IMR-90 (cell line): ENCODE measurements around the gene RPS6KA6. TPM values are rescaled to one million over a fixed set of nuclear protein-coding genes. Genes with fewer than 3 reads are reported as not detected.

Experiments
- ATAC-seq: fragments of 200-7000 bp; cut with Tn5 transposase; 2 replicates; pipeline ENCODE4 v1.9.1; 2020; ENCODE audit warnings: low read depth, mild to moderate bottlenecking, moderate library complexity
- BruUV-seq: library from RNA; stranded (reverse); fragments of 400-500 nt; replicated peaks from 2 replicates; lab custom pipeline; 2021; lab: Mats Ljungman, UMichigan
- CTCF ChIA-PET: fragments of 300-600 bp; formaldehyde crosslinking; extraction: SDS; loops from one replicate; lab custom pipeline; 2021; ENCODE audit warnings: antibody characterized with exemption; lab: Yijun Ruan, JAX
- POLR2A ChIA-PET: fragments of 300-600 bp; sonication (Branson Sonifier 250); formaldehyde crosslinking; loops from one replicate; lab custom pipeline; 2022; ENCODE audit warnings: antibody characterized with exemption; ENCODE audit not compliant: unreplicated experiment; lab: Charles Lee
- DNase-seq: peaks from one replicate; pipeline ENCODE4 v3.0.0; 2013
- H2AFZ ChIP-seq: replicated peaks from 2 replicates; pipeline ENCODE3; 2013; ENCODE audit warnings: low read length, mild to moderate bottlenecking; ENCODE audit not compliant: poor library complexity
- H2AK5ac ChIP-seq: 2 replicates; pipeline ENCODE4 v1.6.1; 2013; ENCODE audit warnings: low read depth, low read length, inconsistent platforms
- H2AK9ac ChIP-seq: replicated peaks from 2 replicates; pipeline ENCODE3; 2013; ENCODE audit warnings: mild to moderate bottlenecking, low read depth, low read length, moderate library complexity; ENCODE audit not compliant: poor library complexity
- H2BK120ac ChIP-seq: 2 replicates; pipeline ENCODE4 v1.6.1; 2013; ENCODE audit warnings: low read depth, low read length, inconsistent platforms
- H2BK15ac ChIP-seq: 3 replicates; pipeline ENCODE4 v1.6.1; 2013; ENCODE audit warnings: low read depth, low read length, inconsistent platforms
- H2BK20ac ChIP-seq: 2 replicates; pipeline ENCODE4 v1.6.1; 2013; ENCODE audit warnings: low read depth, mild to moderate bottlenecking, inconsistent platforms, low read length, moderate library complexity
- H2BK5ac ChIP-seq: 2 replicates; pipeline ENCODE4 v1.6.1; 2013; ENCODE audit warnings: mild to moderate bottlenecking, low read depth, low read length, inconsistent platforms; ENCODE audit not compliant: poor library complexity, severe bottlenecking
- H3K14ac ChIP-seq: replicated peaks from 2 replicates; pipeline ENCODE4 v1.6.1; 2013; ENCODE audit warnings: low read depth, low read length, inconsistent platforms
- H3K18ac ChIP-seq: 2 replicates; pipeline ENCODE4 v1.6.1; 2013; ENCODE audit warnings: low read depth, low read length, control low read depth
- H3K23ac ChIP-seq: 2 replicates; pipeline ENCODE4 v1.6.1; 2013; ENCODE audit warnings: low read depth, low read length, inconsistent platforms
- H3K27ac ChIP-seq: 2 replicates; pipeline ENCODE4 v1.5.1; 2013; ENCODE audit warnings: mild to moderate bottlenecking, control low read depth, low read length; ENCODE audit not compliant: insufficient read depth
- H3K27me3 ChIP-seq: 2 replicates; pipeline ENCODE4 v1.6.1; 2013; ENCODE audit warnings: low read length; ENCODE audit not compliant: control insufficient read depth, insufficient read depth
- H3K36me3 ChIP-seq: 2 replicates; pipeline ENCODE4 v1.6.1; 2013; ENCODE audit warnings: low read length, mixed read lengths; ENCODE audit not compliant: control insufficient read depth, insufficient read depth
- H3K4ac ChIP-seq: 2 replicates; pipeline ENCODE4 v1.6.1; 2013; ENCODE audit warnings: low read depth, low read length, inconsistent platforms
- H3K4me1 ChIP-seq: 2 replicates; pipeline ENCODE4 v1.6.1; 2013; ENCODE audit warnings: low read length, mixed read lengths; ENCODE audit not compliant: control insufficient read depth, insufficient read depth
- H3K4me2 ChIP-seq: 2 replicates; pipeline ENCODE4 v1.6.1; 2013; ENCODE audit warnings: low read depth, mild to moderate bottlenecking, control low read depth, low read length, moderate library complexity
- H3K4me3 ChIP-seq: 2 replicates; pipeline ENCODE4 v1.5.1; 2013; ENCODE audit warnings: low read depth, mild to moderate bottlenecking, control low read depth, low read length, moderate library complexity; ENCODE audit not compliant: insufficient read depth
- H3K56ac ChIP-seq: 2 replicates; pipeline ENCODE4 v1.6.1; 2013; ENCODE audit warnings: low read length, inconsistent platforms; ENCODE audit not compliant: insufficient read depth; ENCODE audit errors: extremely low read depth
- H3K79me1 ChIP-seq, 2 experiments: 2 replicates each; pipeline ENCODE4 v1.6.1; 2013; ENCODE audit warnings: low read length in 2 of 2, inconsistent platforms in 1 of 2, low read depth in 1 of 2
- H3K9ac ChIP-seq: 2 replicates; pipeline ENCODE4 v1.6.1; 2013; ENCODE audit warnings: low read depth, low read length, control low read depth
- H3K9me1 ChIP-seq: 2 replicates; pipeline ENCODE4 v1.6.1; 2013; ENCODE audit warnings: low read length, inconsistent platforms; ENCODE audit not compliant: insufficient read depth
- H3K9me3 ChIP-seq: 2 replicates; pipeline ENCODE4 v1.6.1; 2013; ENCODE audit warnings: low read length; ENCODE audit not compliant: control insufficient read depth, insufficient read depth
- H4K20me1 ChIP-seq: 2 replicates; pipeline ENCODE4 v1.6.1; 2013; ENCODE audit warnings: low read length, inconsistent platforms; ENCODE audit not compliant: insufficient read depth
- H4K5ac ChIP-seq: 2 replicates; pipeline ENCODE4 v1.6.1; 2013; ENCODE audit warnings: mild to moderate bottlenecking, low read depth, low read length, control low read depth
- H4K8ac ChIP-seq, 2 experiments: 2 replicates each; pipeline ENCODE4 v1.6.1; 2013; ENCODE audit warnings: low read depth in 2 of 2, low read length in 2 of 2, control low read depth in 1 of 2, inconsistent platforms in 1 of 2
- H4K91ac ChIP-seq: 2 replicates; pipeline ENCODE4 v1.6.1; 2013; ENCODE audit warnings: low read depth, low read length, inconsistent platforms; ENCODE audit not compliant: insufficient read depth
- BHLHE40 ChIP-seq: fragments of 150-350 bp; IDR thresholded peaks from 2 replicates; pipeline ENCODE4 v1.6.1; 2016; ENCODE audit warnings: mild to moderate bottlenecking, low read depth, low read length
- CEBPB ChIP-seq: IDR thresholded peaks from 2 replicates; pipeline ENCODE4 v1.6.1; 2012; ENCODE audit warnings: low read depth, low read length, improper control_type of control experiment
- CHD1 ChIP-seq: IDR thresholded peaks from 2 replicates; pipeline ENCODE4 v1.6.1; 2012; ENCODE audit warnings: low read depth, low read length, improper control_type of control experiment
- FOS ChIP-seq: fragments of 150-350 bp; IDR thresholded peaks from 2 replicates; pipeline ENCODE4 v1.6.1; 2016; ENCODE audit warnings: low read depth, low read length
- MAFK ChIP-seq: IDR thresholded peaks from 2 replicates; pipeline ENCODE4 v1.6.1; 2012; ENCODE audit warnings: low read depth, low read length, improper control_type of control experiment
- MAZ ChIP-seq: IDR thresholded peaks from 2 replicates; pipeline ENCODE4 v1.6.1; 2012; ENCODE audit warnings: low read depth, mild to moderate bottlenecking, low read length, improper control_type of control experiment, moderate library complexity, borderline replicate concordance
- MXI1 ChIP-seq: IDR thresholded peaks from 2 replicates; pipeline ENCODE4 v1.6.1; 2012; ENCODE audit warnings: low read depth, mild to moderate bottlenecking, low read length, moderate library complexity, borderline replicate concordance
- NFE2L2 ChIP-seq: fragments of 150-350 bp; IDR thresholded peaks from 2 replicates; pipeline ENCODE4 v1.6.1; 2016; ENCODE audit warnings: low read depth, mild to moderate bottlenecking, low read length
- POLR2A ChIP-seq: IDR thresholded peaks from 2 replicates; pipeline ENCODE4 v1.6.1; 2012; ENCODE audit warnings: mild to moderate bottlenecking, low read depth, low read length
- RAD21 ChIP-seq: IDR thresholded peaks from 2 replicates; pipeline ENCODE4 v1.6.1; 2012; ENCODE audit warnings: low read length, improper control_type of control experiment
- RCOR1 ChIP-seq: IDR thresholded peaks from 2 replicates; pipeline ENCODE4 v1.6.1; 2012; ENCODE audit warnings: mild to moderate bottlenecking, low read length, improper control_type of control experiment; ENCODE audit not compliant: insufficient replicate concordance
- RFX5 ChIP-seq: IDR thresholded peaks from 2 replicates; pipeline ENCODE4 v1.8.0; 2012; ENCODE audit warnings: low read depth, mild to moderate bottlenecking, low read length, moderate library complexity
- SMC3 ChIP-seq: fragments of 150-350 bp; IDR thresholded peaks from 2 replicates; pipeline ENCODE4 v1.6.1; 2016; ENCODE audit warnings: low read depth, mild to moderate bottlenecking, antibody characterized with exemption, low read length, moderate library complexity
- dilution Hi-C: fragments of 300-500 bp; cut with HindIII; formaldehyde crosslinking; loops from one replicate; pipeline ENCODE4 v1.14.3; 2018; ENCODE audit warnings: low sequenced_read_pairs; ENCODE audit not compliant: unreplicated experiment
- in situ Hi-C: fragments of 300-500 bp; cut with MboI; formaldehyde crosslinking; loops from 3 replicates; pipeline ENCODE4 v1.14.3; 2019; ENCODE audit warnings: low sequenced_read_pairs, inconsistent platforms, mixed read lengths
- intact Hi-C: fragments of 100-400 bp; cut with micrococcal nuclease; formaldehyde crosslinking; loops from 2 replicates; pipeline ENCODE4 v1.10.0; 2022
- polyA plus RNA-seq, 3 experiments: library from polyadenylated mRNA; depleted of rRNA; stranded (reverse); fragments of >200 nt; gene quantifications; 2 replicates each; pipeline ENCODE4 v1.2.3, GENCODE V29; 2012; ENCODE audit warnings: low replicate concordance in 1 of 3
- total RNA-seq: library from RNA; depleted of rRNA; stranded (reverse); fragments of >200 nt; gene quantifications from 2 replicates; pipeline ENCODE4 v1.2.3, GENCODE V29; 2012
- TF ChIP-seq, protein P1 (sequence below): conservative IDR thresholded peaks from 2 replicates; pipeline ENCODE4 v1.5.1; 2012; ENCODE audit warnings: mild to moderate bottlenecking, low read depth, low read length, improper control_type of control experiment
- TF ChIP-seq, protein P2 (sequence below): fragments of 150-350 bp; IDR thresholded peaks from 2 replicates; pipeline ENCODE4 v1.6.1; 2017; ENCODE audit warnings: mild to moderate bottlenecking, antibody characterized with exemption, low read length, low read depth
- TF ChIP-seq, protein P3 (sequence below): fragments of 150-350 bp; IDR thresholded peaks from 2 replicates; pipeline ENCODE4 v1.6.1; 2016; ENCODE audit warnings: low read depth, mild to moderate bottlenecking, low read length, moderate library complexity, borderline replicate concordance

The RPS6KA6 gene
- total and polyA plus RNA-seq, 2 of the 4 experiments (the other 2 are of a cell fraction): 3.6 to 6.8 TPM

DNA sequence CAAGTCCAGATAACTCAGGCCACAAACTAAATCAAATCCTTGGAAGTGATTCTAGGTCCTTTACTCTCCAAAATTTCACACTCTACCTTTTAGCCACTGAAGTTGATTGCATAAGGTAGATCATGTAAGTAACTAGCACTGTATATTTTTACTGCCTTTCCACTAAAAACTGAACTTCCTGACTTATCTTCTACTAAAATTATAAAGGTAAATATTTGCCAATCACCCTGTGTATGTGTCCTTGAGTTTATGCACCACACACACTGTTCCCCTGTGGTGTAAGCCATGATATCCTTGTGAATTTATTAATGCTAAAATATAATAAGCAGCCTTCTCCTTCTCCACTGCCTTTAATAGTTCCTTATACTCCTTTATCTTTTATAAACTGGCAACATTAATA is 25.6 kb downstream of the RPS6KA6 start:
- H3K9me1 ChIP-seq: no peaks in the 10 kb centered on the region
- H4K5ac ChIP-seq: no peak overlapping the region
- no peak overlapping the region for H2BK5ac ChIP-seq
- DNase-seq (no peak), ATAC-seq (no peak)
- H3K18ac ChIP-seq: no peak overlapping the region
- H3K36me3 ChIP-seq: no peaks in the 10 kb centered on the region
- no peaks in the 10 kb centered on the region for H3K27me3 ChIP-seq
- H3K14ac ChIP-seq: no peak overlapping the region
- TF ChIP-seq CEBPB (no peak), RAD21 (no peak), MAFK (no peak), SMC3 (no peak), POLR2A (no peak), CHD1 (no peak), RCOR1 (no peak), MAZ (no peak), BHLHE40 (no peak), FOS (no peak), NFE2L2 (no peak), RFX5 (no peak), MXI1 (no peak)
- TF ChIP-seq, protein P1, sequence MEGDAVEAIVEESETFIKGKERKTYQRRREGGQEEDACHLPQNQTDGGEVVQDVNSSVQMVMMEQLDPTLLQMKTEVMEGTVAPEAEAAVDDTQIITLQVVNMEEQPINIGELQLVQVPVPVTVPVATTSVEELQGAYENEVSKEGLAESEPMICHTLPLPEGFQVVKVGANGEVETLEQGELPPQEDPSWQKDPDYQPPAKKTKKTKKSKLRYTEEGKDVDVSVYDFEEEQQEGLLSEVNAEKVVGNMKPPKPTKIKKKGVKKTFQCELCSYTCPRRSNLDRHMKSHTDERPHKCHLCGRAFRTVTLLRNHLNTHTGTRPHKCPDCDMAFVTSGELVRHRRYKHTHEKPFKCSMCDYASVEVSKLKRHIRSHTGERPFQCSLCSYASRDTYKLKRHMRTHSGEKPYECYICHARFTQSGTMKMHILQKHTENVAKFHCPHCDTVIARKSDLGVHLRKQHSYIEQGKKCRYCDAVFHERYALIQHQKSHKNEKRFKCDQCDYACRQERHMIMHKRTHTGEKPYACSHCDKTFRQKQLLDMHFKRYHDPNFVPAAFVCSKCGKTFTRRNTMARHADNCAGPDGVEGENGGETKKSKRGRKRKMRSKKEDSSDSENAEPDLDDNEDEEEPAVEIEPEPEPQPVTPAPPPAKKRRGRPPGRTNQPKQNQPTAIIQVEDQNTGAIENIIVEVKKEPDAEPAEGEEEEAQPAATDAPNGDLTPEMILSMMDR: no peak
- TF ChIP-seq, protein P2, sequence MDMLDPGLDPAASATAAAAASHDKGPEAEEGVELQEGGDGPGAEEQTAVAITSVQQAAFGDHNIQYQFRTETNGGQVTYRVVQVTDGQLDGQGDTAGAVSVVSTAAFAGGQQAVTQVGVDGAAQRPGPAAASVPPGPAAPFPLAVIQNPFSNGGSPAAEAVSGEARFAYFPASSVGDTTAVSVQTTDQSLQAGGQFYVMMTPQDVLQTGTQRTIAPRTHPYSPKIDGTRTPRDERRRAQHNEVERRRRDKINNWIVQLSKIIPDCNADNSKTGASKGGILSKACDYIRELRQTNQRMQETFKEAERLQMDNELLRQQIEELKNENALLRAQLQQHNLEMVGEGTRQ: no peak
- TF ChIP-seq, protein P3, sequence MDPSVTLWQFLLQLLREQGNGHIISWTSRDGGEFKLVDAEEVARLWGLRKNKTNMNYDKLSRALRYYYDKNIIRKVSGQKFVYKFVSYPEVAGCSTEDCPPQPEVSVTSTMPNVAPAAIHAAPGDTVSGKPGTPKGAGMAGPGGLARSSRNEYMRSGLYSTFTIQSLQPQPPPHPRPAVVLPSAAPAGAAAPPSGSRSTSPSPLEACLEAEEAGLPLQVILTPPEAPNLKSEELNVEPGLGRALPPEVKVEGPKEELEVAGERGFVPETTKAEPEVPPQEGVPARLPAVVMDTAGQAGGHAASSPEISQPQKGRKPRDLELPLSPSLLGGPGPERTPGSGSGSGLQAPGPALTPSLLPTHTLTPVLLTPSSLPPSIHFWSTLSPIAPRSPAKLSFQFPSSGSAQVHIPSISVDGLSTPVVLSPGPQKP: no peak
- H3K56ac ChIP-seq: no peak overlapping the region
- no peak overlapping the region for H3K27ac ChIP-seq
- no peak overlapping the region for H3K4me3 ChIP-seq
- ChIA-PET POLR2A (no interaction called here), CTCF (interaction anchor here (0.6 kb wide), 1 partner anchor 78 kb away, joined by 3 read pairs; no protein-coding TSS in a partner anchor)
- no peaks in the 10 kb centered on the region; a peak in 1 of 4 replicates for H3K79me1 ChIP-seq
- no peak overlapping the region for H2AK9ac ChIP-seq
- H3K4ac ChIP-seq: no peak overlapping the region
- no peak overlapping the region for H4K8ac ChIP-seq
- H3K4me1 ChIP-seq: no peaks in the 10 kb centered on the region
- no peak overlapping the region for H2BK20ac ChIP-seq
- no TSS peak for BruUV-seq
- H2BK15ac ChIP-seq: no peak overlapping the region
- no peak overlapping the region for H3K23ac ChIP-seq
- no peaks in the 10 kb centered on the region for H3K9me3 ChIP-seq
- H2AK5ac ChIP-seq: no peak overlapping the region
- no peak overlapping the region for H3K4me2 ChIP-seq
- H3K9ac ChIP-seq: no peak overlapping the region
- in situ Hi-C loops: no loop called here
- H2BK120ac ChIP-seq: no peak overlapping the region
- intact Hi-C loops: no loop called here
- dilution Hi-C loops: no loop called here
- H2AFZ ChIP-seq: no peak overlapping the region
- H4K91ac ChIP-seq: no peak overlapping the region
- no peaks in the 10 kb centered on the region for H4K20me1 ChIP-seq
